GM15510 (cell line): Measurements from ENCODE around the gene ARPC2.

Source experiments
- POLR2A ChIP-seq: IDR thresholded peaks from 3 replicates; pipeline ENCODE4 v1.6.1; 2011; ENCODE audit warnings: borderline replicate concordance; ENCODE audit not compliant: insufficient read length; ENCODE audit errors: extremely low read depth

ARPC2 gene

GRCh38 chr2:218229851-218230250, 12.9 kb downstream of the ARPC2 start:
- no peak for TF ChIP-seq POLR2A

GRCh38 chr2:218230882-218231281, 13.9 kb downstream of the ARPC2 start:
- TF ChIP-seq POLR2A = no peak

- TF ChIP-seq POLR2A = no peak
Observed at GRCh38 chr2:218233543-218233942, 16.6 kb downstream of the ARPC2 start.

- no peak for TF ChIP-seq POLR2A
Observed at GRCh38 chr2:218234521-218234920, 17.5 kb downstream of the ARPC2 start.

- no peak for TF ChIP-seq POLR2A
Observed at GRCh38 chr2:218235017-218235416, 18.0 kb downstream of the ARPC2 start.

GRCh38 chr2:218236829-218237228, 19.8 kb downstream of the ARPC2 start:
- TF ChIP-seq POLR2A = no peak

- no peak for TF ChIP-seq POLR2A
Observed at GRCh38 chr2:218238887-218239286, 21.9 kb downstream of the ARPC2 start.

GRCh38 chr2:218244204-218244603, 27.2 kb downstream of the ARPC2 start:
- no peak for TF ChIP-seq POLR2A

- no peak for TF ChIP-seq POLR2A
Observed at GRCh38 chr2:218244665-218245064, 27.7 kb downstream of the ARPC2 start.

- TF ChIP-seq POLR2A = no peak
Observed at GRCh38 chr2:218245214-218245613, 28.2 kb downstream of the ARPC2 start.

- no peak for TF ChIP-seq POLR2A
Observed at GRCh38 chr2:218249691-218250090, 32.7 kb downstream of the ARPC2 start.

- no peak for TF ChIP-seq POLR2A
Observed at GRCh38 chr2:218252509-218253231, 35.7 kb downstream of the ARPC2 start.

- TF ChIP-seq POLR2A = no peak
Observed at GRCh38 chr2:218253232-218253625, 36.2 kb downstream of the ARPC2 start.

- TF ChIP-seq POLR2A = no peak
Observed at GRCh38 chr2:218255446-218255845, 38.5 kb downstream of the ARPC2 start.

GRCh38 chr2:218256612-218257350, 39.8 kb downstream of the ARPC2 start:
- TF ChIP-seq POLR2A = peak; percentile 32
